GM12878 (cell line): Measurements from ENCODE around the gene KPNA3. TPM values are rescaled to one million over a fixed set of nuclear protein-coding genes. Genes with fewer than 3 reads are reported as not detected.
A peak's percentile ranks its signal among the peaks of the same experiment; 100 is the strongest.

Experiments used
- BCL11A ChIP-seq: IDR thresholded peaks from 2 replicates; pipeline ENCODE4 v1.6.1; 2011; ENCODE audit warnings: low read depth, low read length
- CHD2 ChIP-seq: IDR thresholded peaks from 2 replicates; pipeline ENCODE4 v1.6.1; 2011; ENCODE audit warnings: low read depth, low read length, improper control_type of control experiment, borderline replicate concordance
- E2F4 ChIP-seq: IDR thresholded peaks from 2 replicates; pipeline ENCODE4 v1.6.1; 2012; ENCODE audit warnings: low read depth, low read length, improper control_type of control experiment
- ETV6 ChIP-seq, 2 experiments: fragments of 450-650 bp in 1 of 2; IDR thresholded peaks in 1 of 2; conservative IDR thresholded peaks in 1 of 2; 2 replicates each; pipeline ENCODE4 v1.6.1; 2014; ENCODE audit warnings: antibody characterized with exemption in 1 of 2, borderline replicate concordance in 1 of 2, low read depth in 1 of 2, mild to moderate bottlenecking in 1 of 2, moderate library complexity in 1 of 2
- FOXK2 ChIP-seq: fragments of 450-650 bp; IDR thresholded peaks from 2 replicates; pipeline ENCODE4 v1.6.1; 2017; ENCODE audit warnings: mild to moderate bottlenecking, moderate library complexity
- HDAC6 ChIP-seq: fragments of 200-600 bp; sonication (generic); IDR thresholded peaks from one replicate; pipeline ENCODE4 v1.8.0; 2017; ENCODE audit warnings: antibody characterized with exemption; ENCODE audit not compliant: unreplicated experiment
- LARP7 ChIP-seq: fragments of 450-650 bp; IDR thresholded peaks from 2 replicates; pipeline ENCODE4 v1.6.1; 2017; ENCODE audit warnings: mild to moderate bottlenecking
- MTA2 ChIP-seq: fragments of 450-650 bp; IDR thresholded peaks from 2 replicates; pipeline ENCODE4 v1.6.1; 2016; ENCODE audit warnings: low read depth, mild to moderate bottlenecking, moderate library complexity
- NFXL1 ChIP-seq: fragments of 450-650 bp; IDR thresholded peaks from 2 replicates; pipeline ENCODE4 v1.6.1; 2017; ENCODE audit warnings: antibody characterized with exemption, mild to moderate bottlenecking, borderline replicate concordance
- NFYA ChIP-seq: IDR thresholded peaks from 2 replicates; pipeline ENCODE4 v1.6.1; 2011; ENCODE audit warnings: low read depth, mild to moderate bottlenecking, low read length, improper control_type of control experiment, borderline replicate concordance
- NR2C1 ChIP-seq: fragments of 450-650 bp; IDR thresholded peaks from 2 replicates; pipeline ENCODE4 v1.6.1; 2017; ENCODE audit warnings: antibody characterized with exemption, mild to moderate bottlenecking, moderate library complexity
- POLR2A ChIP-seq: IDR thresholded peaks from 2 replicates; pipeline ENCODE4 v1.6.1; 2011; ENCODE audit warnings: low read depth, mild to moderate bottlenecking, low read length
- RAD51 ChIP-seq: fragments of 450-650 bp; IDR thresholded peaks from 2 replicates; pipeline ENCODE4 v1.6.1; 2016; ENCODE audit warnings: moderate library complexity, mild to moderate bottlenecking, inconsistent platforms
- RBBP5 ChIP-seq: fragments of 200-600 bp; sonication (generic); conservative IDR thresholded peaks from 2 replicates; pipeline ENCODE4 v1.6.1; 2016
- RUNX3 ChIP-seq: IDR thresholded peaks from 2 replicates; pipeline ENCODE4 v1.6.1; 2012; ENCODE audit warnings: low read length, inconsistent platforms
- SMAD5 ChIP-seq: IDR thresholded peaks from 2 replicates; pipeline ENCODE4 v1.6.1; 2016; ENCODE audit warnings: antibody characterized with exemption, low read depth
- SMC3 ChIP-seq: IDR thresholded peaks from 2 replicates; pipeline ENCODE4 v1.6.1; 2011; ENCODE audit warnings: low read length, improper control_type of control experiment, borderline replicate concordance
- SREBF1 ChIP-seq: IDR thresholded peaks from 2 replicates; pipeline ENCODE4 v1.6.1; 2012; ENCODE audit warnings: mild to moderate bottlenecking, low read length
- SUPT20H ChIP-seq: IDR thresholded peaks from 2 replicates; pipeline ENCODE4 v1.6.1; 2011; ENCODE audit warnings: low read depth, mild to moderate bottlenecking, low read length, moderate library complexity, borderline replicate concordance; ENCODE audit not compliant: control insufficient read depth
- TARDBP ChIP-seq: IDR thresholded peaks from 2 replicates; pipeline ENCODE4 v1.6.1; 2016; ENCODE audit warnings: borderline replicate concordance
- ZNF592 ChIP-seq: fragments of 450-650 bp; IDR thresholded peaks from 2 replicates; pipeline ENCODE4 v1.6.1; 2017; ENCODE audit warnings: mild to moderate bottlenecking, moderate library complexity
- ZNF687 ChIP-seq: fragments of 450-650 bp; IDR thresholded peaks from 2 replicates; pipeline ENCODE4 v1.6.1; 2017; ENCODE audit warnings: mild to moderate bottlenecking, moderate library complexity
- polyA plus RNA-seq, 11 experiments: library from polyadenylated mRNA; depleted of rRNA in 4 of 11; unstranded in 6 of 11; stranded (reverse) in 5 of 11; fragments of >200 nt; fragmentation: Nextera tagmentation in 4 of 11; fragmentation: Illumina TruSeq in 1 of 11; extraction: Ambion mirVana in 4 of 11; extraction: Trizol in 1 of 11; gene quantifications; 1 replicate in 1 of 11; 2 replicates in 10 of 11; pipeline versions ENCODE4 v1.2.1 to v1.2.3, GENCODE V29; 2011 to 2016; ENCODE audit warnings: inconsistent platforms in 2 of 11, missing spikeins in 2 of 11, low read depth in 1 of 11
- total RNA-seq, 4 experiments: library from RNA; depleted of rRNA in 3 of 4; stranded (reverse); fragments of >200 nt in 3 of 4; fragmentation: Illumina TruSeq in 1 of 4; extraction: Trizol in 1 of 4; gene quantifications; 2 replicates each; pipeline versions ENCODE4 v1.2.1 to v1.2.3, GENCODE V29; 2013 to 2021

Gene KPNA3
- total and polyA plus RNA-seq, 10 of the 15 experiments (the other 5 are each of a cell fraction or from before 2014, with no cell fraction given), result 23.3 to 50.5 (median 31.1) TPM

GRCh38 chr13:49792550-49793324 is at the start of gene KPNA3 (continued):
- TF ChIP-seq E2F4 (no peak), HDAC6 (no peak), SMC3 (0 out of 2 replicates have a peak, but pooled peaks have one; percentile 0), FOXK2 (no peak), CHD2 (0 out of 2 replicates have a peak, but pooled peaks have one; percentile 55), SREBF1 (no peak), NFYA (no peak), ZNF687 (peak; percentile 37; the same call in 1 of the 2 replicates), ETV6 (conservative IDR thresholded peaks at IDR 0.05 in 1 of 2, IDR thresholded peaks at IDR 0.05 in 1 of 2; ENCODE audit: borderline replicate concordance in 1 of 2, low read depth in 1 of 2) (no peak), RBBP5 (no peak), RUNX3 (no peak; the same call in 1 of the 2 replicates), POLR2A (peak; percentile 52), SUPT20H (no peak), ZNF592 (no peak), RAD51 (peak; percentile 89), NR2C1 (no peak), SMAD5 (no peak), TARDBP (peak; percentile 56; the same call in 1 of the 2 replicates), BCL11A (no peak; the same call in 1 of the 2 replicates), NFXL1 (no peak), MTA2 (no peak), LARP7 (no peak; the same call in 1 of the 2 replicates)
